Measurements from ENCODE around the gene CAPS2.

The CAPS2 gene

GRCh38 chr12:75327642-75328041, 2.5 kb downstream of the CAPS2 start:
- no peak for DNase-seq (ENCODE audit: extremely low read depth, low read depth)
- TF ChIP-seq CTCF (IDR thresholded peaks at IDR 0.05; ENCODE audit: low read depth, low read length) = no peak

GRCh38 chr12:75323663-75324062, 6.5 kb downstream of the CAPS2 start:
- no peak for DNase-seq (ENCODE audit: extremely low read depth, low read depth)
- no peak for TF ChIP-seq CTCF (IDR thresholded peaks at IDR 0.05; ENCODE audit: low read depth, low read length)

- no peak for DNase-seq (ENCODE audit: extremely low read depth, low read depth)
- TF ChIP-seq CTCF (IDR thresholded peaks at IDR 0.05; ENCODE audit: low read depth, low read length) = no peak
Measured at GRCh38 chr12:75322464-75322863, 7.7 kb downstream of the CAPS2 start.

- no peak for DNase-seq (ENCODE audit: extremely low read depth, low read depth)
- TF ChIP-seq CTCF (IDR thresholded peaks at IDR 0.05; ENCODE audit: low read depth, low read length) = no peak
Measured at GRCh38 chr12:75317784-75318183, 12.3 kb downstream of the CAPS2 start.

GRCh38 chr12:75315518-75315917, 14.6 kb downstream of the CAPS2 start:
- no peak for DNase-seq (ENCODE audit: extremely low read depth, low read depth)
- TF ChIP-seq CTCF (IDR thresholded peaks at IDR 0.05; ENCODE audit: low read depth, low read length) = no peak

- no peak for TF ChIP-seq CTCF (IDR thresholded peaks at IDR 0.05; ENCODE audit: low read depth, low read length)
- DNase-seq (ENCODE audit: extremely low read depth, low read depth) = no peak
Measured at GRCh38 chr12:75311369-75311768, 18.8 kb downstream of the CAPS2 start.

GRCh38 chr12:75308279-75308678, 21.8 kb downstream of the CAPS2 start:
- no peak for DNase-seq (ENCODE audit: extremely low read depth, low read depth)
- TF ChIP-seq CTCF (IDR thresholded peaks at IDR 0.05; ENCODE audit: low read depth, low read length) = no peak

Data from AG09319 (cell line).